Fibroblast of skin of abdomen (primary cell): ENCODE measurements around the gene PROC.

Experiments
- DNase-seq: peaks from one replicate; pipeline ENCODE4 v3.0.0-alpha.2; 2013

Gene PROC

GRCh38 chr2:127463155-127463991 lies 45.1 kb downstream of the PROC start:
- peak; percentile 39 for DNase-seq

GRCh38 chr2:127464470-127465257 lies 46.4 kb downstream of the PROC start:
- no peak for DNase-seq

- DNase-seq = no peak
These were observed 47.0 kb downstream of the PROC start for GRCh38 chr2:127465258-127465657.

GRCh38 chr2:127469051-127469450 lies 50.8 kb downstream of the PROC start:
- DNase-seq = no peak

DNA sequence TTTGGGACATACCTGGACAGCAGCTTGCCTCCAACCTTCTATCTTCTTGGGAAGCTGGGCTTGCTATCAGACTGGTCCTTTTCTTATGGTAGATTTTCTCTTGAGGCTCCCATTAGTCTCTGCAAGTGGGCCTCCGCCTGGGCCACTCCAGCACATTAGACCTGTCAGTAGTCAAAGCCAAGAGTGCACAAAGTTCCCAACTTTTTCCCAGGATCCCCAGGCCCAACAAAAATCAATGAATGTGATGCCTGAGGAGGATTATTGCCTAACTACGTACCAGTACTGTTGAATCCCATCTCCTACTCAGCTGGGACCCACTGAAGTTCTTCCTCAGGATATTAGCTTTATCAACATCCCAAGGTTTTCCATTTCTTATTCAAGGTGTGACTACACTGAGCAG lies 51.7 kb downstream of the PROC start:
- no peak for DNase-seq

- no peak for DNase-seq
These were observed 53.2 kb downstream of the PROC start for GRCh38 chr2:127471286-127471988.

- DNase-seq = no peak
These were observed 54.0 kb downstream of the PROC start for GRCh38 chr2:127472268-127472667.

DNA sequence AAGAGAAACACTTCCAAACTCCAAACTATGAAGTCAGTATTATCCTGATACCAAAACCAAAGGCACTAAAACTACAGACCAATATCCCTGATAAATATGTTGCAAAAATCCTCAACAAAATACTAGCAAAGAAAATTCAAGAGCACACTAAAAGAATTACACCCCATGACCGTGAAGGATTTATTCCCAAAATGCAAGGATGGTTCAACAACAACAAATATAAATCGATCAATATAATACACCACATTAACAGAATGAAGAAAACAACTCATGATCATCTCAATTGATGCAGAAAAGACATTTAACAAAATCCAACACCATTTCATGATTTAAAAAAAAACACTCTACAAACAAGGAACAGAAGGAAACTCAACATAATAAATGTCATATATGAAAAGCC lies 57.6 kb downstream of the PROC start:
- DNase-seq = no peak
